GM12878 (cell line): Measurements from ENCODE around the gene ICAM4. TPM values are rescaled to one million over a fixed set of nuclear protein-coding genes. Genes with fewer than 3 reads are reported as not detected.

Source experiments
- ATAC-seq: fragments of 200-7000 bp; cut with Tn5 transposase; 3 replicates; pipeline ENCODE4 v1.9.1; 2020; ENCODE audit warnings: mild to moderate bottlenecking, moderate library complexity
- BruUV-seq: library from RNA; stranded (reverse); fragments of 400-500 nt; replicated peaks from 2 replicates; lab custom pipeline; 2021; lab: Mats Ljungman, UMichigan
- CTCF ChIA-PET: fragments of 300-600 bp; sonication (Branson Sonifier 250); formaldehyde crosslinking; extraction: SDS; loops from one replicate; lab custom pipeline; 2021; ENCODE audit warnings: inconsistent platforms; lab: Yijun Ruan, JAX
- POLR2A ChIA-PET: fragments of 350-600 bp; formaldehyde crosslinking; extraction: SDS; loops from one replicate; lab custom pipeline; 2021; ENCODE audit warnings: inconsistent platforms; lab: Charles Lee
- RAD21 ChIA-PET: fragments of 300-600 bp; sonication (Branson Sonifier 250); formaldehyde crosslinking; loops from one replicate; lab custom pipeline; 2023; ENCODE audit warnings: antibody characterized with exemption; ENCODE audit not compliant: unreplicated experiment; lab: Charles Lee
- SMC1A ChIA-PET: fragments of 300-600 bp; sonication (Branson Sonifier 250); formaldehyde crosslinking; loops from one replicate; lab custom pipeline; 2023; ENCODE audit not compliant: unreplicated experiment, uncharacterized antibody; lab: Charles Lee
- DNase-seq: peaks from one replicate; pipeline ENCODE4 v3.0.0-alpha.2; 2011; ENCODE audit warnings: low read depth, low spot score
- FAIRE-seq: peaks from 3 replicates; lab custom pipeline; 2011; peaks lifted over from hg19 to GRCh38; lab: Jason Lieb, UNC
- H2AFZ ChIP-seq: 2 replicates; pipeline ENCODE4 v1.6.0; 2011; ENCODE audit warnings: low read depth, low read length, control low read depth; ENCODE audit not compliant: control insufficient read depth
- H3K27ac ChIP-seq: 2 replicates; pipeline ENCODE4 v1.5.1; 2011; ENCODE audit warnings: control low read depth; ENCODE audit not compliant: control insufficient read depth, insufficient read depth
- H3K27me3 ChIP-seq, 2 experiments: replicated peaks in 1 of 2; 2 replicates each; pipeline versions ENCODE4 v1.6.0 to v1.6.1; 2011; ENCODE audit warnings: low read length in 1 of 2; ENCODE audit not compliant: control insufficient read depth in 2 of 2, insufficient read depth in 2 of 2
- H3K36me3 ChIP-seq, 2 experiments: 2 replicates each; pipeline ENCODE4 v1.5.1; 2011; ENCODE audit warnings: low read length in 1 of 2; ENCODE audit not compliant: control insufficient read depth in 2 of 2, insufficient read depth in 2 of 2
- H3K4me1 ChIP-seq: 2 replicates; pipeline ENCODE4 v1.6.1; 2011; ENCODE audit warnings: mild to moderate bottlenecking, low read length, moderate library complexity, mixed read lengths; ENCODE audit not compliant: control insufficient read depth, insufficient read depth
- H3K4me2 ChIP-seq: 2 replicates; pipeline ENCODE4 v1.6.0; 2011; ENCODE audit warnings: control low read depth; ENCODE audit not compliant: control insufficient read depth, insufficient read depth
- H3K4me3 ChIP-seq: fragments of 200-600 bp; sonication (generic); 2 replicates; pipeline ENCODE4 v1.5.1; 2016
- H3K79me2 ChIP-seq: 2 replicates; pipeline ENCODE4 v1.6.0; 2011; ENCODE audit warnings: low read length; ENCODE audit not compliant: control insufficient read depth, insufficient read depth
- H3K9ac ChIP-seq: 2 replicates; pipeline ENCODE4 v1.8.0; 2011; ENCODE audit warnings: low read length, control low read depth, mixed read lengths; ENCODE audit not compliant: control insufficient read depth, insufficient read depth
- H3K9me3 ChIP-seq: replicated peaks from 3 replicates; pipeline ENCODE4 v1.5.1; 2011; ENCODE audit warnings: mild to moderate bottlenecking, low read length; ENCODE audit not compliant: control insufficient read depth, insufficient read depth
- H4K20me1 ChIP-seq: 2 replicates; pipeline ENCODE4 v1.6.0; 2011; ENCODE audit not compliant: control insufficient read depth, insufficient read depth
- HDAC2 ChIP-seq: fragments of 200-600 bp; sonication (generic); IDR thresholded peaks from 2 replicates; pipeline ENCODE4 v1.6.1; 2017
- WGBS: methylation state at CpG from one replicate; pipeline ENCODE4 v1.1.6; 2016; ENCODE audit warnings: low lambda C conversion rate; ENCODE audit not compliant: insufficient replicate concordance, insufficient coverage; ENCODE audit errors: missing lambda C conversion rate; 5-methylcytosine and 5-hydroxymethylcytosine counted together
- in situ Hi-C: fragments of 300-500 bp; cut with MboI; formaldehyde crosslinking; loops from 9 replicates; pipeline ENCODE4 v1.14.3; 2018; ENCODE audit warnings: mixed read lengths
- intact Hi-C: fragments of 100-400 bp; cut with micrococcal nuclease; formaldehyde crosslinking; loops from one replicate; pipeline ENCODE4 v1.14.2; 2022; ENCODE audit not compliant: unreplicated experiment
- polyA plus RNA-seq, 11 experiments: library from polyadenylated mRNA; depleted of rRNA in 4 of 11; unstranded in 6 of 11; stranded (reverse) in 5 of 11; fragments of >200 nt; fragmentation: Nextera tagmentation in 4 of 11; fragmentation: Illumina TruSeq in 1 of 11; extraction: Ambion mirVana in 4 of 11; extraction: Trizol in 1 of 11; gene quantifications; 1 replicate in 1 of 11; 2 replicates in 10 of 11; pipeline versions ENCODE4 v1.2.1 to v1.2.3, GENCODE V29; 2011 to 2016; ENCODE audit warnings: inconsistent platforms in 2 of 11, missing spikeins in 2 of 11, low read depth in 1 of 11
- total RNA-seq, 4 experiments: library from RNA; depleted of rRNA in 3 of 4; stranded (reverse); fragments of >200 nt in 3 of 4; fragmentation: Illumina TruSeq in 1 of 4; extraction: Trizol in 1 of 4; gene quantifications; 2 replicates each; pipeline versions ENCODE4 v1.2.1 to v1.2.3, GENCODE V29; 2013 to 2021
- TF ChIP-seq, protein P1 (sequence below): fragments of 450-650 bp; IDR thresholded peaks from 2 replicates; pipeline ENCODE4 v1.6.1; 2017; ENCODE audit warnings: mild to moderate bottlenecking, moderate library complexity

The ICAM4 gene
- total and polyA plus RNA-seq, 10 of the 15 experiments (the other 5 are each of a cell fraction or from before 2014, with no cell fraction given): 0.31 to 5.1 (median 1.7) TPM

DNA sequence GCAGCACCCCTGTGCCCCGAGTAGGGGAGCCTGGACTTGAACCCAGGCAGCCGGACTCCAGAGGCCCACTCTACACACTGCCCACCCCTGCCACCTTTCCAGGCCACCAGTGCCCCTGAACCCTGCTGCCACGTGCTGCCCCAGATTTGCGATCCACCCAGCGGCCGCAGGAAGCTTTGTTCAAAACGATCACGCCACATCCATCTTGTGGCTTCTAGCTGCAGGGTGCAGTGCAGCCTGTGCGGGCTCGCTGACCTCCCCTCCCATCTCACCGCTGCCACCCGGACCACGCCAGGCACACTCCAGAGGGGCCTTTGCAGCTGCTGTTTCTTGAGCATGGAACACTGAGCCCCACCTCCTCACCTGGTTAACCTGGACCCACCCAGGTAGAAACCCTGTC, 42.8 kb downstream of the ICAM4 start:
- WGBS: 96% methylated on average over 13 of the region's 13 CpGs
- DNase-seq: no peak
- no peak overlapping the region for H3K27ac ChIP-seq
- TF ChIP-seq, protein P1, sequence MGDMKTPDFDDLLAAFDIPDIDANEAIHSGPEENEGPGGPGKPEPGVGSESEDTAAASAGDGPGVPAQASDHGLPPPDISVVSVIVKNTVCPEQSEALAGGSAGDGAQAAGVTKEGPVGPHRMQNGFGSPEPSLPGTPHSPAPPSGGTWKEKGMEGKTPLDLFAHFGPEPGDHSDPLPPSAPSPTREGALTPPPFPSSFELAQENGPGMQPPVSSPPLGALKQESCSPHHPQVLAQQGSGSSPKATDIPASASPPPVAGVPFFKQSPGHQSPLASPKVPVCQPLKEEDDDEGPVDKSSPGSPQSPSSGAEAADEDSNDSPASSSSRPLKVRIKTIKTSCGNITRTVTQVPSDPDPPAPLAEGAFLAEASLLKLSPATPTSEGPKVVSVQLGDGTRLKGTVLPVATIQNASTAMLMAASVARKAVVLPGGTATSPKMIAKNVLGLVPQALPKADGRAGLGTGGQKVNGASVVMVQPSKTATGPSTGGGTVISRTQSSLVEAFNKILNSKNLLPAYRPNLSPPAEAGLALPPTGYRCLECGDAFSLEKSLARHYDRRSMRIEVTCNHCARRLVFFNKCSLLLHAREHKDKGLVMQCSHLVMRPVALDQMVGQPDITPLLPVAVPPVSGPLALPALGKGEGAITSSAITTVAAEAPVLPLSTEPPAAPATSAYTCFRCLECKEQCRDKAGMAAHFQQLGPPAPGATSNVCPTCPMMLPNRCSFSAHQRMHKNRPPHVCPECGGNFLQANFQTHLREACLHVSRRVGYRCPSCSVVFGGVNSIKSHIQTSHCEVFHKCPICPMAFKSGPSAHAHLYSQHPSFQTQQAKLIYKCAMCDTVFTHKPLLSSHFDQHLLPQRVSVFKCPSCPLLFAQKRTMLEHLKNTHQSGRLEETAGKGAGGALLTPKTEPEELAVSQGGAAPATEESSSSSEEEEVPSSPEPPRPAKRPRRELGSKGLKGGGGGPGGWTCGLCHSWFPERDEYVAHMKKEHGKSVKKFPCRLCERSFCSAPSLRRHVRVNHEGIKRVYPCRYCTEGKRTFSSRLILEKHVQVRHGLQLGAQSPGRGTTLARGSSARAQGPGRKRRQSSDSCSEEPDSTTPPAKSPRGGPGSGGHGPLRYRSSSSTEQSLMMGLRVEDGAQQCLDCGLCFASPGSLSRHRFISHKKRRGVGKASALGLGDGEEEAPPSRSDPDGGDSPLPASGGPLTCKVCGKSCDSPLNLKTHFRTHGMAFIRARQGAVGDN: no peak
- no peak for TF ChIP-seq HDAC2
- POLR2A ChIA-PET: interaction anchor here (0.8 kb wide), 1 partner anchor 58 kb away, joined by 3 read pairs; no protein-coding TSS in a partner anchor
- in situ Hi-C loops (no loop called here), intact Hi-C loops (no loop called here)
- peaks cover 34% of the 10 kb centered on the region for H3K79me2 ChIP-seq
- RAD21 ChIA-PET: interaction anchor here (1.3 to 1.4 kb wide), 2 partner anchors 59 to 60 kb away, joined by 4 to 7 read pairs; no protein-coding TSS in a partner anchor
- no peak for ATAC-seq
- SMC1A ChIA-PET: no interaction called here
- peaks cover 22 to 35% of the 10 kb centered on the region in 2 experiments for H3K36me3 ChIP-seq
- FAIRE-seq: no peak
- H3K27me3 ChIP-seq: no peaks in the 10 kb centered on the region
- BruUV-seq: no TSS peak
- no peak overlapping the region for H3K4me2 ChIP-seq
- CTCF ChIA-PET: no interaction called here
- peaks cover 14% of the 10 kb centered on the region for H3K4me1 ChIP-seq
- no peak overlapping the region for H3K4me3 ChIP-seq
- no peaks in the 10 kb centered on the region for H3K9me3 ChIP-seq
- H2AFZ ChIP-seq: no peak overlapping the region
- H4K20me1 ChIP-seq: no peaks in the 10 kb centered on the region
- H3K9ac ChIP-seq: no peak overlapping the region
